HG03457 (cell line): Measurements from ENCODE around the gene ANKRD29.
"Not testable (repeated sequence)": the region's sequence is repeated elsewhere in the genome, so short reads cannot be mapped to it uniquely, and the experiment has no call there.

Source experiments
- ATAC-seq: cut with Tn5 transposase; IDR thresholded peaks from one replicate; pipeline ENCODE4 v1.9.1; 2021; ENCODE audit warnings: moderate number of reproducible peaks; ENCODE audit not compliant: unreplicated experiment

ANKRD29 gene

DNA sequence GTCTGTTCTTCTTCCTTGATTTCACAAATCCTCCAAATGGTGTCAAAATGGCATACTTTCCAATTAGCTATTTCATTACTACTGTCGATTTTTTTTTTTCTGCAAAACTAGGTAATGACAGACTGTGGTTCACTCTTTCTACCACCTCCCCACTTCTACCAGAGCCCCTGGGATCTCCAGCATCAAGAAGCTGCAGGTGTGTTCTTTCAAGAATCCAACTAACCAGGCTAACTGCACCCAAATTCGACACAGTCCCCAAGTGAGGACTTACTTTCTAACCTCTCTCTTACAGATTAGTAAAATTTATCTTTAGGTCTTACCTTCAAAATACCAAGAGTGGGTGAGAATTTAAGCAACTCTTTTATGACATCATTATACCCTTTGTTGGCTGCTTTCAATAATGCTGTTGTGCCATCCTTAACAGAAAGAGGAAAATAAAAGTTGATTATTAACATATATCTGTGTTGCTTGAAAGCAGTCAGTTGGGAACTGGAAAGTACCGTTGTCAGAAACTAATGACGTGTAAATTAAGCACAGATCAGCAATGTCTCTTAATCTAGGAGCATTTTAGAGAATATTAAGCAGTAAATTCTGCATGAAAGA is 45.2 kb downstream of the ANKRD29 start:
- ATAC-seq, result peak; percentile 64

DNA sequence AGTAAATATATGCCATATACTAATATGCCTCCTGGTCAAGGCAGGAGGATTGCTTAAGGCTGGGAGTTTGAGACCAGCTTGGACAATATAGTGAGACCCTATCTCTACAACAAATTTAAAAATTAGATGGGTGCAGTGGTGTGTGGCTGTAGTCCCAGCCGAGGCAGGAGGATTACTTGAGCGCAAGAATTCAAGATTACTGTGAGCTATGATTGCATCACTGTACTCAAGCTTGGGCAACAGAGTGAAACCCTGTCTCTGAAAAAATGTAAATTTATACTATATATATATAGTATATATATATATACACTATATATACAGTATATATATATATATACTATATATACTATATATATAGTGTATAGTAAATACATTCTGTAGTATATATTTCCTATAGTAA is 46.5 kb downstream of the ANKRD29 start:
- ATAC-seq, result no peak

DNA sequence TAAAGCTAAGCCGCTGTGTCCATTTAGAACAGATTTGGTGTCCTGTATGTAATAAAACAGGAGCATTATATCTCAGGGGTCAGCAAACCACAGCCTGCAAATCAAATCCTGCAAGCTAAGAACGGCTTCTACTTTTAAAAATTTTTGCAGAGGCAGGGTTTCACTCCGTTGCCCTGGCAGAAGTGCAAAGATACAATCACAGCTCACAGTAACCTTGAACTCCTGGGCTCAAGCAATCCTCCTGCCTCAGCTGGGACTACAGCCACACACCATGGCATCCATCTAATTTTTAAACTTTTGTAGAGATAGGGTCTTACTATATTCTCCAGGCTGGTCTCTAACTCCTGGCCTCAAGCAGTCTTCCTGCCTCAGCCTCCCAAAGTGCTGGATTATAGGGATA is 47.8 kb downstream of the ANKRD29 start:
- no peak for ATAC-seq

DNA sequence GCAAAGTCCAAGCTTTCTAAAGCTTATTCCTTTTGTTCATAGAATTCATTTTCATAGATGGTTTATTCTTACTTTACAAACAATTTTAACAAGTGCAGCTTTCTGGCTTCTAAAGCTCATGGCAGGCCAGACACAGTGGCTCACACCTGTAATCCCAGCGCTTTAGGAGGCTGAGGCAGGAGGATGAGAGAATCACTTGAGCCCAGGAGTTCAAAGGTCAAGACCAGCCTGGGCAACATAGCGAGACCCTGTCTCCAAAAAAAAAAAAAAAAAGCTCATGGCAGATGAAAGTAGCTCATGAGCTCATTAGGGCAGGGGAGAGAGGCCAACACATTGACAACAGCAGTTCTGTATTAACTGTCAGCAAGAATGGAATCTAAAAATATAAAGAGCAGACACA is 48.3 kb downstream of the ANKRD29 start:
- no peak for ATAC-seq

DNA sequence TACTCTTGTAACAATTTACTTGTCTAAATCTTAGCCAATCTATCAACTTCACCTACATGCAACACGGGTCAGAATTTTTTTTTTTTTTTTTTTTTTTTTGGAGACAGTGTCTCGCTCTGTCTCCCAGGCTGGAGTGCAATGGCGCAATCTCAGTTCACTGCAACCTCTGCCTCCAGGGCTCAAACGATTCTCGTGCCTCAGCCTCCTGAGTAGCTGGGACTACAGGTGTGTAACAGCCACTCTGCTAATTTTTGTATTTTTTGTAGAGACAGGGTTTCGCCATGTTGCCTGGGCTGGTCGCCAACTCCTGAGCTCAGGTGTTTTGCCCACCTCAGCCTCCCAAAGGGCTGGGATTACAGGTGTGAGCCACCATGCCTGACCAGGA is 49.6 kb downstream of the ANKRD29 start:
- ATAC-seq, result not testable (repeated sequence)

DNA sequence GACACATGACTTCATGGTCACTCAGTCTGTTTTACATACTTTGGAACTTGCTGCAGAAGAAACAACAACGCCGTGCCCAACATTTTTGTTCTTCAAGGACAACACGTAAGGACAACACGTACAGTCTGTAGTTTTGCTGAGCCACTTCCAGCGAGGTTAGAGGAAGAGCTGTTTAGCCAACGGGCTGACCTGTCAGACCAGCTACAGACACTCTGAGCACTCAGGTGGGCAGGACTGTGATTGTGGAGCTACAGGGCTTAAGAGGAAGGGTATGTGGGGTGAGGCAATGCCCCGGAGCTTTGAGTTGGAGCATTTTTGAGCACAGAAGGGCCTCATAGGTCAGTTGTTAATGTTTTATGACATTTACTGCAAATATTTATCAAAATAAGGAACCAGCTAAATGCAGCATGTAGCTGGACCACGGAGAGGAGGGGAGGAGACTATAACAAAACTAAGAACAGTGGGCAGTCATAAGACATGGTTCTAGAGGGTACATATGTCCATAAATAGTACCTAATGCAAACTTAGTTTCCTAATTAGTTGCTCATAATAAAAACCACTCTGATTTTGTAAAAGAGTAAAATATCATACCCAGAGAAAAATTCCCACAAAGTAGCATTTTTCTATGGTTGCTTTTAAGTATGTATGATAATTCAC is 50.1 kb downstream of the ANKRD29 start:
- ATAC-seq, result no peak

DNA sequence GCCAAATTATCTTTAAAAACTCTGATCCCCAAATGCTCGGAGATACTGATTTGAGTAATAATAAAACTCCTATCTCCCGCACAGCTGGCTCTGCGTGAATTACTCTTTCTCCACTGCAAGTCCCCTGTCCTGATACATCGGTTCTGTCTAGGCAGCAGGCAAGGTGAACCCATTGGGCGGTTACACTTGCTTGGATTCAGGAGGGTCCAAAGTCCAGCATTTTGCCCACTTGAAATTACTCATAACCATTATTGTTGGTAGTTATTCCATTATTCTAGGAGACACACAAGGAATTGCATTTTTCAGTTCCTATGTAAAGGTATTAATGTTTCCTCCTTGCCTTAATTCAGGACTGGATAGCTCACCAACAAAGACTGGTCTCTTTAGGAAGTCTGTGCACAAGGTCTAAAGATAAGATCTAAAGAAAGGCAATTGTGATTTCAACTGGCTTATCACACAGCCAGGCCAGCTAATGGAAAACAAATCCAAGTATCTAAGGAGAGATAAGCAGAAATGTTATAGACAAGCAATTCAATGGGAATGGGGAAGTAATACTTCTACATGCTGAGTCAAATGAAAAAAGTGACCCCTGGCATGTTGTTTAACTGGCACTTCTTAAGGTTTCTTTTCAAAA is 53.2 kb downstream of the ANKRD29 start:
- no peak for ATAC-seq

DNA sequence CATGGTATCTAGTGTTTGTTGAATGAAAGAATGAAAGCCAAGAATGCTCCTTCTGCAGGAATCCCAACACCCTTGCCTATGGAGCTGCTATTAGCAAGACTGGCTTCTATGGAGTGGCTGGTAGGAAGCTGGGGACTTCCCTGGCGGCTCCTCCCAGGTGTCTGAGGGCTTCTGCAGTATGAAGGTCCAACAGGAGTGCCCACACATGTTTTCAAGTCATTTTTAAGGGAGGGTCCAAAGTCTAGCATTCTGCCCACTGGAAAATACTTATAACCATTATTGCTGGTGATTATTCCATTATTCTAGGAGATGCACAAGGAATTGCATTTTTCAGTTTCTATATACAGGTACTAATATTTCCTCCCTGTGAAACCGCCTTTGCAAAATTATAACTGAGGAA is 54.5 kb downstream of the ANKRD29 start:
- no peak for ATAC-seq

DNA sequence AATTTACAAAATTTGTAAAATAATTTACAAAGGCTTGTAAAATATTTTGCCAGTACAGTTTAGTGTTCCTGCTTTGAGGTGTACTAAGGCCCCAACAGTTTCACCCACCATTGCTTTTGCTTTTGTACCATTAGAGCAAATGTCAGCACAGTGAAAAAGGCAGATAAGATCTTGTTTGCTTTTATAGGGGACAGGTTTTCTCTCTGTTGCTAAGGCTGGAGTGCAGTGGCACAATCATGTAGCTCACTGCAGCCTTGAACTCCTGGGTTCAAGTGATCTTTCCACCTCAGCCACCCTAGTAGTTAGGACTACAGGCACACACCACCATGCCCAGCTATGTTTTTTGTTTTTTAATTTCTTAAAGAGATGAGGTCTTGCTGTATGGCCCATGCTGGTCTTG is 56.8 kb downstream of the ANKRD29 start:
- no peak for ATAC-seq

DNA sequence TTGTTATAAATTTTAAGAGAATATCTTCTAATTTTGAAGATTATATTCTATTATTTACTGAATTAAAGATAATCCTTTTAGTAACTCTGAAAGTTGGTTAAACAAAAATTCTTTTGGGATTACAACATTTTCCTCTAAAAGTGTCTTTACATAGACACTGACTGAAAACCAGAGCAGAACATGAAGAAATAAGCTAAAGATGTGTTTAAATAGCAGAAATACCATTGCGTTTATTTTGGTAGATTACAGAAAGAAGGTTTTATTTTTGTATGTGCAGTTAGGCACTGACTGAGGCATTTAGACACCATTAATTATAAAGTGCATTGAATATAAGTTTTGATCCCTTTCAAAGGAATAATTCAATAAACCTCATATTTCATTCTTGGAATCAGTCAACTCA is 62.9 kb downstream of the ANKRD29 start:
- no peak for ATAC-seq

DNA sequence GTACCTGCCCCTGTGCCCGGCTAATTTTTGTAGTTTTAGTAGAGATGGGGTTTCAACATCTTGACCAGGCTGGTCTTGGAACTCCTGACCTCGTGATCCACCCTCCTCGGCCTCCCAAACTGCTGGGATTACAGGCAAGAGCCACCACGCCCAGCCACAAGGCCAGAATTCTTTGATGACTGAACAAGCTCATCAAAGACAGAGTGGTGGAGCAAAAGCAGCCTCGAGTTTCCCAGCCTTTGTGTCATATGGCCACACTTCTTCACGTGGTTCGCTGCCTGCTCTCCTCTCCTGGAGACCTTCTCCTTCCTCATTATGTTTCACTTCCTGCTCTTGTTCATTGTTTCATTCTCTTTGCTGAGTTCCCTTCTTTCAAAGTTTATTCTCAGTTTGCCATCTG is 66.5 kb downstream of the ANKRD29 start:
- no peak for ATAC-seq

DNA sequence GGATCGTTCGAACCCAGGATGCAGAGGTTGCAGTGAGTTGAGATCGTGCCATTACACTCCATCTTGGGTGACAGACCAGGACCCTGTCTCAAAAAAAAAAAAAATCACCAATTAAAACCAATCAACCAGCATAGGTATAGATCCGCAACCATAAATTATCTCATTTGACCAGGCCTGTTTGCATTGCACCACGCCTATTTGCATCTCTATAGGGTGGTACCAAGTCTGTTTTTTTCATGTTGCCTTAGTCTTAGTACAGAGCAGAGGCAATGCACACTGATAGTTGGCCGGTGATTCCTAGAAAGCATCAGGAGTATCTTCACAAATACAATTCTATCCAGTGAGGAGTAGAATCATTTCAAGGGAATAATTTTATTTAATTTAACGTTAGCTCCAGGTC is 67.1 kb downstream of the ANKRD29 start:
- ATAC-seq, result no peak

DNA sequence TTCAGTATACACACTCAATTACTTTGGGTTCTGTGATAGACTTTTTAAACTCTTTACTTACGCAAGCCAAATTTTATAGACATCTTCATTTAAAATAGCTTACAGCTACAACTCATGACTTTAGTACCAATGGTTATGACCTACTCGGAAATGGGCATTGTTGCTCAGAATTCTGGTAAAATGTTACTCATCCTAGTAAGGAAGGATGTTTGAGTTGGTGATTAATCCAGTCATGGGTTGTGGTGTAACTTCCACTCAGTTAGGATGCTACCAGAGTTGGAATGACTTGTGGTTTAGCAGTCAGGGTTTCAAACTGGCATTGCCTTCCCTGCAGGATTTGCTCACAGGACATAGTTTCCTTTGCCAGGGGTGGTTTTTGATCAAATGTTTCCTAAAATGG is 69.0 kb downstream of the ANKRD29 start:
- no peak for ATAC-seq

DNA sequence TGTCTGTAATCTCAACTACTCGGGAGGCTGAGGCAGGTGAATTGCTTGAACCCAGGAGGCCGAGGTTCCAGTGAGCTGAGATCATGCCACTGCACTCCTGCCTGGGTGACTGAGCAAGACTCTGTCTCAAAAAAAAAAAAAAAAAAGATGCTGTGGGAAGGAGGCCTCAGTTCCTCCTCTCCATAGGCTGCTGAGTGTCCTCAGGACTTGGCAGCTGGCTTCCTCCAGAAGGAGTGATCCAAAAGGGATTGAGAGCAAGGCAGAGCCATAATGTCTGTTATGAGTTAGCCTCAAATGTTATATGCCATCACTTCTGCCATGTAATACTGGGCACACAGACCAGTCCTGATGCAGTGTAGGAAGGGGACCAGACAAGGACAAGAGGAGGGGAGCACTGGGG is 69.8 kb downstream of the ANKRD29 start:
- ATAC-seq, result no peak

DNA sequence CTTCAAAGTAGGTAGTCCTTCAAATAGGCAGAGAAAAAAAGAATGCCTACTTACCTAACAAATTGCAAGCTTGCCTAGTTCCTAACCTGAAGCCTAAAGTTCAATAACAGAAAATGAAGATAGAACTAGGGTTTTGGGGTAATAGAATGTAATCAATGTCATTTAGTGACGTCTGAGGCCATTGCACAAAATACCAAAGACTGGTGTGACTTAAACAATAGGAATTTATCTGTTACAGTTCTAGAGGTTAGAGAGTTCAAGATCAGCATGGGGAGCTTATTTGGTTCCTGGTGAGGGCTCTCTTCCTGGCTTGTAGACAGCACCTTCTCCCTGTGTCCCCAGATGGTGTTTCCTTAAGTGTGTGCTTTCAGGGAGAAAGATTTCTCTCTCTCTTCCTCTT is 71.7 kb downstream of the ANKRD29 start:
- ATAC-seq, result no peak

DNA sequence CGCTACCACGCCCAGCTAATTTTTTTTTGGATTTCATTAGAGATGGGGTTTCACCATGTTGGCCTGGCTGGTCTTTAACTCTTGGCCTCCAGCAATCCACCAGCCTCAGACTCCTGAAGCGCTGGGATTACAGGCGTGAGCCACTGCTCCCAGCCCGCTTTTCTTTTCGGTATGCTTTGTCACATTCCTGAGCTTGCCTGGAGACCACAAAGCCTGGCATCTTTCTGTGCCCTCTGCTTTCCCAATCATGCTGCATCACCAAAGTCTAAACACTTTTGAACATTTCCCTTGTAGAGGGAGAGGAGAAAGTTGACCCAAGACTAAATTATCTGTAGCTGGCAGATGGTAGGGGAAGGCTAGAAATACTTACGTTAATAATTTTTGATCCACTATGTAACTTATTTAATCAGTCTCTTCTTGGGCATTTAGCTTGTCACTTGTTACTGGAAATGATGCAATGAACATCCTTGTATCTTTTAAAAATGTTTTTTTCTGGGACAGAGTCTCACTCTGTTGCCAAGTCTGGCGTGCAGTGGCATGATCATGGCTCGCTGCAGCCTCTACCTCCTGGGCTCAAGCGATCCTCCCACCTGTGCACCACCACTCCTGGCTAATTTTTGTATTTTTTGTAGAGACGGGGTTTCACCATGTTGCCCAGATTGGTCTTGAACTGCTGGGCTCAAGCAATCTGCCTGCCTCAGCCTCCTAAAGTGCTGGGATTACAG is 73.7 kb downstream of the ANKRD29 start:
- no peak for ATAC-seq

DNA sequence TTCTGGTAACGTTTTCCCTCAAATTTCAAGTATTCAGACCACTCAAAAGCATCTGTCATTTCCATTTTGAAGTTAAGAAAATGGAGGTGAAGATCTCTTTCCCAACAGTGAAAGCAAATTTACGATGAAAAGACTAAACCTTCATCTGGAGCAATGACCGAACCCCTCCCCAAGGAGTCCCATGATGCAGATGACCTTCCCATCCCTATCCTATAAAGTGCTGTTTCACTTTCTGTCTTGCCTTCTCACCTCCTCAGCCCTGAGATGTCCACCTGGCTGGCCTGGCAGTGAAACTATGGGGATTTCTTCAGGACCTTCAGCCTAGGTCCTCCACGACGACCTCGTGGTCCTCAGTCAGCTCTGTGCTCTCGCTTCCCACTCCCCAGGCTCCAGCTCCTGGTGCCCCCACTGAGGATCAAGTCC is 75.5 kb downstream of the ANKRD29 start:
- no peak for ATAC-seq

DNA sequence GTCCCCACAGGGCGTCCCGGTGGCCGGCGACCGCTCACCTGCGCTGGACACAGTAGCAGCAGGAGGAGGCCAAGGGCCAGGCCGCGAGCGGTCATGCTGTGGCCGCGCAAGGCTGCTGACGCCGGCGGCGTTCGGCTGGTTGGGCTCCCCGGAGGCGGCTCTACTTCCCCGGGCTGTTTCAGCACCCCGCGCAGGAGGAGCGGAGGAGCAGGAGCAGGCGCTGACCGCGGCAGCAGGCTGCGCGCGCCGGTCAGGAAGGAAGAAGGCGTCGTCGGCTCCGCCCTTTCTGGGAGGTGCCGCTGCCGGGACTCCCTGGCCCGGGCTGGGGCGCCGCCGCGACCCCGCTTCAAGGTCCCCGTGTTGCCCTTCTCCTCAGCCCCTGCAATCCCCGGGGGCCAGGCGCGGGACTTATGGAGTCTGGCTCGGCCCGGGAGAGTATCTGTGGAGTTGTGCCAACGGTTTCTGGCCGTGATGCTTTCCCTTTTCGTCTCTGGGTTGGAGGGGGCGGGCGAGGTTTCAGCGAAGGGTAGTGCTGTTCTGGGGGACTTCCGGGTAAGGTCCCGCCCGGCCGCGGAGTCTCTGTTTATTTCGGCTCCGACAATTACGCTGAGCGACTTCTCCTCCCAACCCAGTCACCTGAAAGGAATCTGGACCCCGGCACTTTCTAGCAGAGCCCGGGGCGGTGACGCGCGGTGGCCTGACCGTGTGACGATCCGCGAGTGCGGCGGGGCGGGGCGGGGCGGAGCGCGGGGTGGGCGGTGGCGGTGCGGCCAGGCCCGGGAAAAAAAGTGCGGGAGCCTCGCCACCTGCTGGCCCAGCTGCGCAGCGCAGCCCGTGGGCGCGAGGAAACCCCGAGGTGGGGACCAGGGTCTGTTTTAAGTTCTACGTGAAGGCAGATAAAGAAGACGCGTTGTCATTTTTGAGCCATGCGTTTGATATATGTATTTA is 76.2 kb downstream of the ANKRD29 start, which contains the start of gene NPC1:
NPC1 (minus strand) TSS at position 258 of the 948 bp plus-strand sequence; CDS start at position 95, 163 bp downstream.
- ATAC-seq, result peak; percentile 78

DNA sequence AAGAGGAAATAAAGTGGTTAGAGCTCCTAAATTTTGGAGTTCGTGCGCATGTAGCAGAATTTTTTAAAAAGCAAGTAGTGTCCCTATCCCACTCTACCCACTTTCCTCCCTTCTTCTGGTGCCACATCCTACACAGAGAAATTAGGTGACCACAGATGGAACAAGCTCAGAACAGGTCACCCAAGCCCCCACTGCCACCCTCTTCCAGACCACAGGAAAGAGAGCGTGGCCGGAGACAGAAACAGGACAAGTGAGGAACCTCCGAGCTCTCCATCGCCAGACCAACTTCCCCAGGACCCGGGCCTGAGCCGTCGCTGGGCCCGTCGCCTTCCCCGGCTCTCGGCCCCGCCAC is 76.8 kb downstream of the ANKRD29 start:
- no peak for ATAC-seq

DNA sequence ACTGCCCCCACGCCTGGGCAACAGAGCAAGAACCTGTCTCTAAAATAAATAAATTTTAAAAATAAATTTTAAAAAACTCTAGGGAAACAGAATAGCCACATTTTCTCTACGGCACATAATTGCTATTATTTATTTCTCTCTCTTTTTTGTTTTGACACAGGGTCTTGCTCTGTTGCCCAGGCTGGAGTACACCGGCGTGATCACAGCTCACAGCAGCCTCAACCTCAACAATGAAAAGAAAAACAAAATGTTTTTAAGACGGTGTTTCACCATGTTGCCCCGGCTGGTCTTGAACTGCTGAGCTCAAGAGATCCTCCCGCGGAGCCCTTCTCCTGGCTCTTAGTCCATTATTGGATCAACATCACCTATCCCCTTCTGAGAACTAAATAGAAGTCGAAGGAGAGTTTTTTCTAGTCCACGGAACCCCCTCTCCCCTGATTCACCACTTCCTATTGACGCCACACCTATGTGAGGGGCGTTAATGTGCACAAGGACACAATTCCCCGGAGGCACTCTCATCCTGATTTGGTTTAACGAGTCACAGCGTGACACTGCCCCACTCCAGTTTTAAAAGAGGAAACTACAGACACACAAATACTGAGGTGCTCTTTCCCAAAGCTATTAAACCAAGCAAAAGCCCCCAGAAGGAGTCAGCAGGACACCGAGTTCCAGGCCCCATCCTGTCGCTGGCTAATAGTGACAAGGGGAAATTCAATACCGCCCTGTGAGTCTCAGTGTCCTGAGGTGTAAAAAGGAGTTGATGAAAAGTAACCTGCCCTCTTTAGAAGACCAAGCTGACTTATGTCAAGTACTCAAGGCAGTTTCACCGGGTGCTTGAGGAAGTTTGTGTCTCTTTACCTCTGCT is 77.5 kb downstream of the ANKRD29 start:
- no peak for ATAC-seq
